Fibroblast of skin of left quadriceps (primary cell): Measurements from ENCODE around the gene PTPRN2.

ENCODE experiments used
- DNase-seq, 2 experiments: peaks; one replicate each; pipeline ENCODE4 v3.0.0-alpha.2; 2013; ENCODE audit warnings: low read depth in 2 of 2

Gene PTPRN2

DNA sequence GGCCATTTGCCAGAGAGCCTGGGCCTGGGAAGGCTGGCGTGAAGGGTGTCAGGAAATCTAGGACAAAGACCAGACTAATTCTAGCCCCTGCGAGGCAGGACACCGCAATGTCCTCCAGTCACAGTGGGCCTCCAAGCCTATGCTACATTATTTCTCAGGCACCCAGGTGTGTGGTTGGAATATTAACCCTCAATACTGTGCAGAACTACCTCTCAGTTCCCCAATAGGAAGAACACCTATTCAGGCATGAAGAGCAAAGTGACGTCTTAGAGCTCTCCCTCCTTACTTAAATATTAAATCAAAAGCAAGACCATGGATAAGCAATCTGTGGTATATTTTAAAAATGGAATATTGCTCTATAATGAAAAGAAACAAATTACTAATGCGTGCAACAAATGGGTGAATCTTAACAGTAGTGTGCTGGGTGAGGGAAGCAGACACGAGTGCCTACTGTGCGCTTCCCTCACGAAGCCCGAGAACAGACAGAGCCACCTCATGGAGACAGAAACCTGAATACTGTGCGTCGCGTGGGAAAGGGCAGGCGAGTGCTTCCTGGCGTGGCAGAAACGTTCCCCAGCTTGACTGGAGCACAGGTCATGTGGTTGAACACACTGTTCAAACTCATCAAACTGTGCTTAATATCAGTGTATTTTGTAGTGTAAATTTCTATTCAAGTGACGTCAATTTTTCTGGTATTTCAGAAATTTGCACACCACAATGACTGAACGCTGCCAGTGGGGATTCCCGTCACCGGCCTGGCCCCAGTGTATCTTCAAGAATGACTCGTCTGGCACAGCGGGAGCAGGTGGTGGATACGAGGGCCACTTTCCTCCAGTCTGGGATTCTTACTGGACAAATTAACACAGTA lies 15.5 kb upstream of the PTPRN2 start:
- no peak for DNase-seq

DNA sequence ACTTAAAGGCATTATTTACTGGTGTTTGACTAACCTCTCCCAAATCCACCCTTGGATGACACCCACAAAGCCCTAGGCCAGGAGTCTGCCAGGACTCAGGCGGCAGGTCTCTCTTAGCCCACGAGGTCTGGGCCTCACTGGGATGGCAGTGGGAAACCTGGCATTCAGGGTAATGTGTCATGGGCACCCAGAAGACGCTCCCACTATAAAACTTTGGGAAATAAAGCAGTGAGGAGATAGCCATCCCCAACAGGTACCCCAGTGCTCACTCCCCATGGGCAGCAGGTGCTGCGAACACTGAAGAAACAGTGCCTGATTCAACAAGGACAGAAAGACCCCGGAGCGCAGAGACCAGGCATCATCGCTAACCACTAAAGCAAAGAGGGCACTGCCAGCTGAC lies 14.4 kb upstream of the PTPRN2 start:
- no peak for DNase-seq

DNA sequence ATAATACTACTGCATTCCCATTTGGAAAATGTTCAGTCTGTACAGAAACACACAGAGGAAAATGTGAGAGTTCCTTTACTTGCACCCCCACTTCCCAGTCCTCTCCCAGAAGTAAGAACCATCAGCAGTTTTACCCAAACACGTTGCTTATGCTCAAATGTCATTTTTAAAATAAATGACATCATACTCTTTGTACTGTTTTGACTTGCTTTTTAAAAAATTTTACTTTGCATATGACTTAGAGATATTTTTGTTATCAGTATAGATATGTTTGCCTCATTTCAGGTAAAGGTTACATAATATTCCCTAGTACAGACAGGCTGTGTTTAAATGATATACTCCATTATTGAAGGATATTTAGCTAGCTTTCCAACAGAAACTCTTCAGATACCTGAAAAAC lies 13.5 kb upstream of the PTPRN2 start:
- DNase-seq = no peak

DNA sequence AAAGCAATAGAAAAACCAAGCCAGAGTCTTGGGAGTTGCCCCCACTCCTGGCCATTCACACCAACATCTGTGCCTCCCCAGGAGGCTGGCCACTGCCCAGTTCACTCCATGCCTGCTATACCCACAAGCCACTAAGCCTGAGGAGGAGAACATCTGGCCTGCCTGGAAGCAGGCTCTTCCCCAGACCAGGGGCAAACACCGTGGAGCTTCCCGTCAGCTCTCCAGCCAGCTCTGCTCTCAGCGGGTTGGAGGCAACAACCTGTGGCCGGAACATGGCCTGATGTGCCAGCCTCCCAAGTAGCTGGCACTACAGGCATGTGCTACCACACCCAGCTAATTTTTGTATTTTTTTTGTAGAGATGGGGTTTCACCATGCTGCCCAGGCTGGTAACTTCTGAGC lies 9.1 kb upstream of the PTPRN2 start:
- no peak for DNase-seq

DNA sequence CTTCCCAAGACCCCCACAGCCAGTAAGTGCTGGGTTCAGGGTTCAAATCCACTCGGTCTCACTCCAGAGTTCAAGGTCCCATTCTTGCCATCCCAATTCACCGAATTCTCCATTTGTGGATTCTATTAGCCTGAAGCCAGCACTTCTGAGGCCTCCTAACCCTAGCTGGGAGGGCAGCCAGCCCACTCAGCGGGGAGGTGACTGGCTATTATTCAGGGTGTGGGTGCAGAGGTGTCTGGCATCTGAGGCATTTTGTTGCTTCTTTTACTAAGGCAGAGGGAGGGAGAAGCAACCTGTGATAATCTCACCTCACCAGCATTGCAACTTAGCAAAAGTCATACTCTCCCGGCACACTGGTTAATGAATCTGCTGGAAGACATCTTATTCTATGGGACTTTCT lies 8.7 kb upstream of the PTPRN2 start:
- no peak for DNase-seq

DNA sequence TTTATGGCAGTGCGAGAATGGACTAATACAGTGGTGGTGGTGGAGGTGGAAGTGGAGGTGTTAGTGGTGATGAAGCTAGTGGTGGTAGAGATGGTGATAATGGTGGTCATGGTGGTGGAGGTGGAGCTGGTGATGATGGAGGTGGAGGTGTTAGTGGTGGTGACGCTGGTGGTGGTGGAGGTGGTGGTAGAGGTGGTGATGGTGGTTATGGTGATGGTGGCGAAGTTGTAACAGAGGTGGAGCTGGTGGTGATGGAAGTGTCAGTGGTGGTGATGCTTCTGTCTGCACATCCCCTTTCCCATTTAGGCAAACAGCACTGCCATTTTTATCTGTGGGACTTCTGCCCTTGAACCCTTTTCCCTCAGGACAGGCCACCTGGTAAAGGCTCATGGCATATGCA lies 7.4 kb upstream of the PTPRN2 start:
- no peak for DNase-seq

DNA sequence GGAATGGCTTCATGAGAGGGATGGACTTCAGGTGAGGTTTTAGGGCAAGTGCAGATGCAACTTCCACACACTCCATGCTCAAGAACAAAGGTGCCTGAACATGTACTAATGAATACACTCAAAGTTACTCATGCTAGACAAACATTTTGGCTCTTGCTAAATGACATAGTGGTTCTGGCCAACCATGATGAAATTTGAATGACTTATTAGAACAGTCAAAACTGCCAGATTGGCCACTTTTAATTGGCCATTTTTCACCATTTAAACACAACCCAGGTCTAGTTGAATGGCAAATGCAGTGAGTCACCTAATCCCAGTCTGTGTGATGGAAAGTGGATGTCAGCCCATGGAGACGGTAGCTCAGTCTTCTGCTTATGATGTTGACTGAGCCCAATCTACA lies 4.9 kb upstream of the PTPRN2 start:
- DNase-seq = no peak

DNA sequence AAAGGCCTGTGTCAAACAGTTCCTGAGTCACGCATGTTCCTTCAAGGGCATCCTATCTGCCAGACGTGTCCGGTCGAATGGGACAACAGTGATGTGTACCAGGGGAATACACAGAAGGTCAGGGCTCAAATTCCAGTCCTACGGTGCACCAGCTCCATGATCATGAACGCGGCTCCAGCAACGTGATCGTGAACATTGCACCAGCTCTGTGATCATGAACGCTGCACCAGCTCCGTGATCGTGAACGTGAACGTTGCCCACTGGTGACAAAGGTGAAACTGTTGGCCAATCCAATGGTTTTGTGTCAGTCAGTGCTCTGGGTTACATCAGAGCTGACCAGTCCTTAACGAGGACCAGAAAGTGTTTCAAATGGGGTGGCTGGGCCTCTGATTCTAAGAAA lies 4.3 kb upstream of the PTPRN2 start:
- no peak for DNase-seq

DNA sequence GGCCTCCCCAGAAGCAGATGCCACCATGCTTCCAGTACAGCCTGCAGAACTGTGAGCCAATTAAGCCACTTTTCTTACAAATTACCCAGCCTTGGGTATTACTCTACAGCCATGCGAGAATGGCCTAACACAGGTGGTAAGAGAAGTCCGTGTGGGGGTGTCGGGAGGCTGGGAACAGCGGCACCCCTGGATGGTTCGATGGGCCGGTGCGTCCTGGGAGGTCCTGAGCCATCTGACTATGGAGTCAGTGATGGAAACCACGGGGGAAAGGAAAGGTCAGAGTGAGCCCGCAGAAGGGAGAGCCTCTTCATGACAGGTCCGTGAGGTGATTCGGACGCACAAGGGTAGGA lies 2.5 kb upstream of the PTPRN2 start:
- no peak for DNase-seq

DNA sequence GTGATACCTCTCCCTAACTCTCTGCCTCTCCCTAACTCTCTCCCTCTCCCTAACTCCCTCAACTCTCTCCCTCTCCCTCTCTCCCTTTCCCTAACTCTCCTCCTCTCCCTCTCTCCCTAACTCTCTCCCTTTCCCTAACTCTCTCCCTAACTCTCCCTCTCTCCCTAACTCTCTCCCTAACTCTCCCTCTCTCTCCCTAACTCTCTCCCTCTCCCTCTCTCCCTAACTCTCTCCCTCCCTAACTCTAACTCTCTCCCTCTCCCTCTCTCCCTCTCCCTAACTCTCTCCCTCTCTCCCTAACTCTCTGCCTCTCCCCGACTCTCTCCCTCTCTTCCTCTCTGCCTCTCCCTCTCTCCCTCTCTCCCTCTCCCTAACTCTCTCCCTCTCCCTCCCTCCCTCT lies 2.0 kb upstream of the PTPRN2 start:
- DNase-seq = no peak

DNA sequence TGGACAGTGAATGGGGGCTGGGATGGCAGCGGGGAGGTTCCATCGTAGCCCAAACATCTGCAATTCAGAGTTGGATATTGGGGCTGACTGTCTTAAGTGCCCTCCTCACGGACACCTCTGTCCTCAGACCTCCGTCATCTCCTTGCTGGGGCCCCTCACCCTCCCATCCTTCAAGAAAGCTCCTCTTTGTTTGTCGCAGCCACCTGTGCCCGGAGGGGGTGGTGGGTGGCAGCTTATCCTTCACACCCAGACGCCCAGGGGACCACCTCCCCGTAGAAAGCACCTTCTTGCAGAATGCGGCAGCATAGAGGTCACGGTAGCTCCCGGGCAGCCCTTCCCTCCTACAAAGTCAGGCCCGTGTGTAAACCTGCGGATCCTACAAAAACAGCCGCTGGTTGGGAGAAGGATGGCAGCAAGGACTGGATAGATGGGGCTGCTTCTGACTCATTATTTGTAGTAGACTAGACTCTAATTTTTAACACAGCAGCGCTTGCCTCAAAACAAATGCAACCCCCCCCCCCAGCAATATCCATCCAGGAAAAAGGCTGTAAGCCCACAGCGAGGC lies 1.3 kb upstream of the PTPRN2 start:
- DNase-seq = no peak

DNA sequence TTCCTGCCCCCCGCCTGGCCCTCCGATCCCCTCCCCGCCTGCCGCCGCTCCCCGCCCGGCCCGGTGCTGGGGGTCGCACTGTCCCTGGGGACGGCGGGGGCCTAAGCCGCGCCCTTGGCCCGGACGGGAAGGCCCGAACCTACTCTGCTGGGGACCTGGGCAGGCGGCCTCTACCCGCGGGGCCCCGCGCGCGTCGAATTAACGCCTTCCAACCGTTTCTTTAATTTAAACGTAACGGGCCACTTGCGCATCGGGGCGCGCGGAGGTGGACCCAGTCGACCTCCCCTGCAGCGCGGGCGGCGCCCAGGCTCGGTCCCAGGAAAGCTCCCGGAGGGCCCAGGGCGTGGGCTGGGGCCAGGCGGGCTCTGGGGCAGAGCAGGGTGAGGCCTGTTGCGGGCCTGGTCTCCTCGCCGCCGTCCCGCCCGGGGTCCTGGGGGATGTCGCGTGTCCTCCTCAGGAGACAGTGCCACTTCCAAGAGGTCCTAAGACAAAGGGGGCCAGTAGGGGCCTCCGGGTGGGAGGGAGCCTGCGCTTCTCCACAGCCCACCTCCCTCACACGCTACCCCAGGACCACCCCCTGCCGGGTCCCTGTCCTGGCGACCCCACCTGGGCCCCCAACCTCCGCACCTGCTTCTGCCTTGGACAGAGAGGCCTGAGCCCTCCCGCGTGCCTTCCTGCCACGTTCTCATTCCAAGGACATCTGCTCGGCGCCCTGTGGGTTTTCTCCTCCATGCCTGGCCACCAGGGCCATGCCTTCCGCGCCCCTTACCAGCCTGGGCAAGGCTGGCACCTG lies 658 bp upstream of the PTPRN2 start:
- DNase-seq = no peak

DNA sequence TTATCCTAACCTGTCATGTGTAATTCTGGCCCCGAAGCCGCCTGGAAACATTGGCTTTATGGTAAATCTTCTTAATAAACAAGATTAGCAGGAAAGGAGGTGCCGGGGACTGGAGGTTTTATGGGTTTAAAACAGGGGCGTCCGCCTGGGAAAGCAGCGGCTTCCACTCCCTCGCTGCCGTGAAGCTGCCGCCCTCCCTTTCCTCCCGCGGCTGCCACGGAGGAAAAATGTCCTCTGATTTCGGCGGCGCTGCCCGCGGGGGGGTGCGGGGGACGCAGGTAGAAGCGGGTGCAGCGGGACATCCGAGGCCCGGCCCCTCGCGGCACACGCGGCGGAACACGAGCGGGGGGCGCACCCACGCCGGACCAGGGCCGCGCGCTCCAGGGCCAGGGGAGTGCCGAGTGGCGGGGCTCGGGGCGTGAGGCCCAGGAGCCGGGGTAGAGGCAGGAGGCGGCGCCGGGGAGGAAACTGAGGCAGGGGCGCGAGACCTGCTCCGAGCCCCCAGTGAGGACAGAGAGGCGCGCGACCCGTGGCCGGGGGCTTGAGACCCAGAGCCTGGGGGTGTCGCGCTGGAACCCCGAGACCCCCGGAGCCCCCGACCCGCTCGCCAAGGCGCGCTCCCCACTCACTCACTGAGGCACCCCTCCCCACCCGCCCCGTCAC lies 993 bp downstream of the PTPRN2 start:
- no peak for DNase-seq

DNA sequence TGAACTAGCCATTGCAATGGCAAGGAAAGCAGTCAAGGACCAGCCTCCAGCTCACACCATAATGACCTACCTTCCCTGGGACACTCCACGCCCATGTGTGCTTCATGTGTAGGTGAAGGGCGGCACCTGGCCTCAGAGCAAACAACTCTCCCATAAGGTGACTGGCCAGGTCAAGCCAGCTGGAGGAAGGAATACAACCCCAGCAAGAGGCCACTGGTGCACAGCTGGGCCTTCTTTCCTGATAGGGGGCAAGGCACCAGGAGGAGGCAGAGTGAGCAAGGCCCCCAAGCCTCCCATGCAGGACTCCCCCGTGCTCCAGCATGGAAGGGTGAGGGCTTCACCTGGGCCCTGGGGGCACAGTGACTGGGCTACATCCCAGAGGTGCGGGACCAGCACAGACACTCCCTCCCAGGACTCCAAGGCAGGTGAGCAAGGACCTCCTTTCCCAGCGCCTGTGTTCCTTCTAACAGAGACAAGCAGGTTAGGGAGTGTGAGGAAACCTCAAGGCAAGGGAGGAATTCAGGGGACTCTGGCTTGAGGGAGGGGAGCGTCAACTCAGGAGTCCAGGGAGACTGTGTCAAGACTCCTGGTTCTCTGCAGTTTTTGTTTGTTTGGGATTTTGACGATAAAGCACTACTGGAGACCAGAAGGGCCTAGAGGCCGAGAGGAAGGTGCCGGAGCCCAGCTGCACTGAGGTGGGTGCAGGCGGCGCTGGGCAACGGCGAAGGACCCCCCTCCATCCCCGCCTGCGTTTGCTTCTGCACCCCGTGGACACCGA lies 1.7 kb downstream of the PTPRN2 start:
- no peak for DNase-seq

DNA sequence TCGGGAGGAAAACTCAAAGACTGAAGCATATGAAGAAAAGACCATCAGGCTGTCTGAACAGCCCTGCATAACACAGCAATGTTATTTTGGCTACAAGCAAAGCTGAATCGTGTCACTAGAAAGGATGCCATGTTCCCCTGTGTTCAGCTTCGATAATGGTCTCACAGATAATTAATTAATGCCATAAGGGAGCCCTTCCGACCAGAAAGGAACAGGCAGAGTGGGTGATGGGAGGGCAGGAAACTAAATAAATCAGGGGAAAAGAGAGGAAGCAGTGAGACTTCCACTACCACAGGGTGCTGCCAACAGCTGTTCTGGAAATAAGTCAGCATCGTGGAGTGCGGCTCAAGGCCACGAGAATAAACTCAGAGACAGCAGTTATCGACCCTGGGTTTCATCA lies 3.2 kb downstream of the PTPRN2 start:
- DNase-seq = no peak

DNA sequence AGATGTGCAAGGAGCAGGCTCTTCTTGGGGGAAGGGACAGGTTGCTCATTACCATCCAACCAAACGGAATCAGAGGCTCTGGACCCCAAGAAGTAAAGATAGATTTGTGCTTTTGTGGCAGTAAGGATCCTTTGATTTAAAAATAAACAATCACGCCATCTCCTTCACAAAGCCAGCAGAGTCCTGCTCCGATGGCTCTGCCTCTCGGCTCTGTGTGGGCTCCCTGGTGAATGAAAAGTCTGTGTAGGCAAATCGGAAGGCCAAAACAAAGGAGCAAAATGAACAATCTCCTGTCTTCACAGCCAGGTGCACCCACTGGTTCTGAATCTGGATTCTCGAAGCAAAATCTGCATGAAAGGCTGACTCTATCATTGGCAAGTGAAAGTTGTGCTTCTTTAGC lies 3.8 kb downstream of the PTPRN2 start:
- DNase-seq = no peak

DNA sequence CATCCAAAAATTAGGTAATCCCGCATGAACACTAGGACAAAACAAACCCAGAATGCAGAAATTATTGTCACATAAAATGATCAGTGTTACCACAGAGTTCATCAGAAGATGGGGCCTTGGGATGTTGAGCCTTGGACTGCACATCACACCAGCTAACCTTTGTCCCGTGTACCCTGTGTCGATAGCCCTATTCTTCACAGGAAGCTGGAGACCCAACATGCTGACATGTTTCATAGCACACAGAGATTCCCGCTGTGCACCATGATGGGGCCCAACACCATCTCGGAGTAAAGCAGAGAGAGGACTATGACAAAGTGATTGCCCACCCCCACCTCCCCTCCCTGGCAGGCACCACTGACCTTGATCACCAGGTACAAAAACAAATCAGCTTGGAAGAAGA lies 4.5 kb downstream of the PTPRN2 start:
- DNase-seq = no peak

DNA sequence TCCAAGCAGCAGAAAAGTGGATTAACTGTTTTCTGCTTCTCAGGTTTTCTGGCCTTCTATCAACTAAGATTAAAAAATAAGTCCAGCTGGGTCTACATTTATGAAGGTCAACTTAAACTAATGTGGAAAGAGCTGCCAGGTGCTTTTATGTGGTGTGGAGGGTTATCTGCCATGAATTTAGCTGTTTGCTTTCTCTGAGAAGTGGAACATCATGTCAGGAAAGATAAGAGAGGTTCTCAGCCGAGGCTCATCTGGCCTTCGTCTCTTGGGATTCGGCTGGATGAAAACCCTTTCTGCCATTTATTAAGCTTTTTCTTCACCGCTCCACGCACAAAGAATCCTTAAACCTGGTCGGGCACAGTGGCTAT lies 5.5 kb downstream of the PTPRN2 start:
- no peak for DNase-seq

DNA sequence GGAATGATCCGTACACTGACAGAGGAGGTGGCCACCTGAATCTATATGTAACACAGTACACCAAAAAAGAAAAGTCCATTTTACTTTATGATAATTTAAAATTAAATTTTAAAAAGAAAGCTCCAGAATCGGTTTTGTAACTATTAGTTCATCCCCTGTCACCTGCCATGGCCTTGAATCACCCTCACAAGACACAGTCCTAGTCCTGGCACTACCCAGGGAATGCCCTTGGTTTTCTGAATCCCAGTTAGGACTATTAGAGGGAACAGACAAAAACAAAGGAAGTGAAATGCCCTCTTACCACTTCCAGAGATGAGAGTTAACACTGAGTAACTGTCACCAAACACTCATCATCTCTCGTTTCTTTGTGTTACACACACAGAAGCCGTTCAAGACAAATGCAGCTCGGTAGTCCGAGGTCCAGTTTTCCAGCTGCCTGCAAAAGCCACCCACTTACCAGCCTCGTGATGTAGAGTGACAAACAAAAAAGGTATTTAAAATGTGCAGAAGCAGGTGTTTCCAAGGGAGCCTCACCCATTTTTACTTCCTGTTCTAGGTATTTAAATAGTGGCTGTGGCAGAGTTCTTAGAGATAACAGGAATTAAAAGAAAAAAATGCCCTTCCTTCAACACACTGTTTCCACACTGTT lies 6.1 kb downstream of the PTPRN2 start:
- no peak for DNase-seq

DNA sequence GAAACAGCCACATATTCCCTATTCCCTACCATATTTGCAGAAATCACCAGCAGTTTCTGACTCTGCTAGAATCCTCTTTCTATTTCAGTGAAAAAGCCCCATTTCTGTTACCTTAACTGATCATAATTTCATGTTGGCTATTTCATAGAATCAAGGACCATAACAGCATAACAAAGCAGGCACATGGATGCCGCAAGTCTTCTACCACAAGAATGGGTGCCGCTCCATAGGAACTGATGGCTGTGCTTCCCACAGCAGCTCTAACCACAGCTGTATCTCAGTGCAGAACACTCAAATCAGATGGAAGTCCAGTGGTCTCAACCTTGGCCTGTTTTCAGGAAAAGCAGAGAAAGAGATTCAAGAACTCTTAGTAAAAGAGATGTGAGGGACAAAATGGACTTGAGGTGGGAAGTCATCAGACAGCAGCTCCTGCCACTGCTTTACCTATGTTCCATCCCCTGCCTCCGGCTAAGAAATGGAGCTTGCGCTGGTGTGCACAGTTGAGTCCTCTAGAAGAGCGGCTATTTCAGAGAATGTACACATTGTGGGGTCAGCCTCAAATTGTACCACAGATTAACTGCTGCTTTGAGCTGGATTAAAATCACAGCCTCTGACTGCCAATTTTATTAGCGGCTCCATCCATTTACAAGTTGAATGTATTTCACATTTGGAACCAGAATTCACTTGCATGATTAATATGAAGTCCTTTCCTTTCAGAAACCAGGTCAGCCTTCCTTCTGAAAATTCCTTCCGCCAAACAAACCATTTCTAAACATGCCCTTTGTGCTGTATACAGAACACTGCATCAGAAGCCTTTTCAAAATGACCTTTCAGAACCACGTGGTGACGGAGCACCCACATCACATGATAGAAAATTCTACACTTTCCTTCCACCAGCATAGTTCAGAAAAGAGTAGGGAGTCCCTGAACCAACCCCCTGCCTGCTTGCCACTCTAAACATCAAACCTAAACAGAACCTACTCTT lies 7.7 kb downstream of the PTPRN2 start:
- DNase-seq = no peak
